ENCODE results near the gene FKBP1A.

FKBP1A gene

GRCh38 chr20:1383623-1384404, 9.0 kb downstream of the FKBP1A start:
- no peak for DNase-seq (ENCODE audit: low read depth)

- DNase-seq (ENCODE audit: low read depth) = no peak
Measured at GRCh38 chr20:1382670-1383069, 10.2 kb downstream of the FKBP1A start.

- DNase-seq (ENCODE audit: low read depth) = no peak
Measured at GRCh38 chr20:1381753-1382591, 10.9 kb downstream of the FKBP1A start.

GRCh38 chr20:1378735-1379125, 14.1 kb downstream of the FKBP1A start:
- no peak for DNase-seq (ENCODE audit: low read depth)

GRCh38 chr20:1377984-1378734, 14.7 kb downstream of the FKBP1A start:
- DNase-seq (ENCODE audit: low read depth) = peak; percentile 69

- no peak for DNase-seq (ENCODE audit: low read depth)
Measured at GRCh38 chr20:1377341-1377871, 15.4 kb downstream of the FKBP1A start.

- no peak for DNase-seq (ENCODE audit: low read depth)
Measured at GRCh38 chr20:1376408-1377270, 16.2 kb downstream of the FKBP1A start.

- no peak for DNase-seq (ENCODE audit: low read depth)
Measured at GRCh38 chr20:1376007-1376406, 16.8 kb downstream of the FKBP1A start.

- peak; percentile 87 for DNase-seq (ENCODE audit: low read depth)
Measured at GRCh38 chr20:1375515-1375914, 17.3 kb downstream of the FKBP1A start.

- no peak for DNase-seq (ENCODE audit: low read depth)
Measured at GRCh38 chr20:1374246-1374645, 18.6 kb downstream of the FKBP1A start.

GRCh38 chr20:1373614-1374013, 19.2 kb downstream of the FKBP1A start:
- DNase-seq (ENCODE audit: low read depth) = no peak

GRCh38 chr20:1373036-1373435, 19.8 kb downstream of the FKBP1A start:
- no peak for DNase-seq (ENCODE audit: low read depth)

- no peak for DNase-seq (ENCODE audit: low read depth)
Measured at GRCh38 chr20:1371830-1372539, 20.9 kb downstream of the FKBP1A start.

GRCh38 chr20:1371202-1371782, 21.6 kb downstream of the FKBP1A start:
- DNase-seq (ENCODE audit: low read depth) = peak; percentile 43

GRCh38 chr20:1370548-1371110, 22.2 kb downstream of the FKBP1A start:
- no peak for DNase-seq (ENCODE audit: low read depth)

- no peak for DNase-seq (ENCODE audit: low read depth)
Measured at GRCh38 chr20:1369970-1370369, 22.9 kb downstream of the FKBP1A start.

GRCh38 chr20:1368448-1369199, 24.2 kb downstream of the FKBP1A start:
- DNase-seq (ENCODE audit: low read depth) = peak; percentile 82

- no peak for DNase-seq (ENCODE audit: low read depth)
Measured at GRCh38 chr20:1367479-1367878, 25.4 kb downstream of the FKBP1A start.

GRCh38 chr20:1364106-1364505, 28.7 kb downstream of the FKBP1A start:
- DNase-seq (ENCODE audit: low read depth) = no peak
